D341Med (cell line): ENCODE measurements around the gene FAM200A.
A peak's percentile ranks its signal among the peaks of the same experiment; 100 is the strongest.
"Not testable (repeated sequence)": the region's sequence is repeated elsewhere in the genome, so short reads cannot be mapped to it uniquely, and the experiment has no call there.

Experiments
- DNase-seq: peaks from one replicate; pipeline ENCODE4 v3.0.0; 2012; ENCODE audit warnings: low spot score

Gene FAM200A

DNA sequence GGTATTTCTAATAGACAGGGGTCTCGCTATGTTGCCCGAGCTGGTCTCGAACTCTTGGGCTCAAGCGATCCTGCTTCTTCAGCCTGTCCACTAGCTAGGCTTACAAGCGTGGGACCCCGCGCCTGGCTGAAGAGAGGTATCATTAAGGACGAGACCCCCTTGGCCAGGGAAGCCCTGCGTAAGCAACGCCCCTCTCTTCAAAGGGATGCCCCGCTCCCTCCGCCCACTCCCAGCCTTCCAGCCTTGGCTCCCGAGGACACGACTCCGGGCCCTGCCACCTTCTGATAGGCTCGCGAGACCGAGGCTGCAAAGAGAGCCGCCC lies 47.7 kb downstream of the FAM200A start:
- peak; percentile 96 for DNase-seq

- not testable (repeated sequence) for DNase-seq
Measured at GRCh38 chr7:99501236-99501635, 50.7 kb downstream of the FAM200A start.

DNA sequence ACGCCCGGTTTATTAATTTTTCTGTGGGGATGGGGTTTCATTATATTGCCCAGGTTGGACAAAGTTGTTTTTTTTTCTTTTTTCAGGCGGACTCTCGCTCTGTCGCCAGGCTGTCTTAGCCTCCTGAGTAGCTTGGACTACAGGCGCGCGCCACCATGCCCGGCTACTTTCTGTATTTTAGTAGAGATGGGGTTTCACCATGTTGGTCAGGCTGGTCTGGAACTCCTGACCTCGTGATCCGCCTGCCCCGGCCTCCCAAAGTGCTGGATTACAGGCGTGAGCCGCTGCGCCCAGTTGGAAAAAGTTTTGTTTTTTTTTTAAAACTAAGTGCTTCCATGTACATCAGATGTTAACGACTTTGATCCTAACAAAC lies 51.3 kb downstream of the FAM200A start:
- no peak for DNase-seq

DNA sequence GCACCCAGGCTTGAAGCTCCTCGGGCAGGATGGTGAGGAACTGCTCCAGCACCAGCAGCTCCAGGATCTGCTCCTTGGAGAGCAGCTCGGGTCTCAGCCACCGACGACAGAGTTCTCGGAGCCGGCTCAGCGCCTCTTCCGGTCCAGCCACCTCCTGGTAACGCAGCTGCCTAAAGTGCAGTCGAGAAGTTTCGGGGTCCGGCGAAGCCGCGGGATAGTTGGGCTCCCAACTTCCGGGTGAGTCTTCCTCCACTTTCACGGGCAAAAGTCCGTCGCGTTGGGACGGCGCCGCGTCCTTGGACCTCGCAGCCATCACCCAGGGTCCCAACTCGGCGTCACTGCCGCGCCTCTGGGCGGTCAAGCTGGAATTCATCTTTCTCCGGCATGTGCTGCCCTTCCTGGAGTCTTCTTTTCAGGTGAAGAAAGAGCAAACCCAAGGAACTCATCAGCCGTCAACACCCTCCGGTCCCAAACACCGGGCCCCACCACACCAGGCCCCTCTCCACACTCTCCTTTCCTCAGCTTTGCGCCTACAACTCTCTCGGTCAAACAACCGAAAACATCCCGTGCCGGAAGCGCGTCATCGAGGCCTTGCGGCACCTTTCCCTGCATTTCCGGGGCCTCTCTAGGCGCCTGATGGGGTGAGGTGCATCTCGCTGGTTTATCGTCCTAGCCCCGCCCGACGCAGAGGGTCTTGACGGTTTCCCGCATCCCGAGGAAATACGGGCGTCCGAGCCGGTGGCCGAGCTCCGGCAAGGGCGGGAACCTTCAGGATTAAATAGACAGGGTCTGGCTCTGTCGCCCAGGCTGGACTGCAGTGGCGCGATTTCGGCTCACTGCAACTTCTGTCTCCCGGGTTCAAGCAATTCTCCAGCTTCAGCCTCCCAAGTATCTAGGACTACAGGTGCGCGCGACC lies 51.9 kb downstream of the FAM200A start, which contains the start of gene ZNF394:
Gene ZNF394, minus strand, starts transcription at position 561 of the 916 bp plus-strand sequence. Its CDS starts 188 bp downstream, at position 373.
- peak; percentile 91 for DNase-seq

DNA sequence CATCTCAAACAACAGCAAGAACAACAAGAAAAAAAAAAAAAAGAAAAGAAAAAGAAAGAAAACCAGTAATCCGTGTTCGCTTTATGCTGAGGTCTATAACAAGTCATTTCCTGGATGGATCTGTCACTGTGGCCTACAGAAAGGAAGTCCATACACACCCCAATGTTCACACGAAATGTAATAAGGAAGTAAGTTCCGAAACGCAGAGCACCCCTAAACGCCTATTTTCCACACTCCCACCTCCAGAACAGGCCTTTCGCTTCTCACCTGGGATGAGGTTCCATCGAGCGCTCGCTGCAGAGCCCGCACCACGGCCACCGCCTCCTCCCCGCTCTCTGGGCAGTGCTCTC lies 52.6 kb downstream of the FAM200A start:
- no peak for DNase-seq

DNA sequence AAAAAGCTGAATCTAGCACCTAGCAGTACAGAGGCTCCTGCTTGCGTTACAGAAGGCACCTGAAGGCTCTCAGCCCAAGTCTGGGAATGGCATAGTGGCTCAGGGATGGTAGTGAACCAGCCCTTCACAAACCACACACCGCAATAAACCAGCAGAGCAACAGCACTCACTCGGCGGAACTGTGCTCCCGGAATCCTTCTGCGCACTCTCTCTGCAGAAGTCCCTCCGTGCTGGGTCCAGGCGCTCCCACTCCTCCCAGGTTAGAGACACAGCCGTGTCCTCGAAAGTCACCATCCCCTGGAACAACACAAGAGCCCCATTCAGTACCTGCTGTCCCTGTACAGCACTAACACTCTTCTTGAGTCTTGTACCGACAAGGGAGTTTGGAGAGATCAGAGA lies 53.4 kb downstream of the FAM200A start:
- no peak for DNase-seq

GRCh38 chr7:99497766-99498545 lies 54.0 kb downstream of the FAM200A start:
- no peak for DNase-seq
